Liver (tissue), 9 donors: ENCODE measurements around the gene HLA-DQB1. TPM values are rescaled to one million over a fixed set of nuclear protein-coding genes. Genes with fewer than 3 reads are reported as not detected.

ENCODE experiments used
- DNase-seq: peaks from one replicate; pipeline ENCODE4 v3.0.0-alpha.2; 2017; ENCODE audit warnings: low spot score
- H3K27ac ChIP-seq, 2 donors: one replicate each; pipeline ENCODE4 v1.7.0; 2013; ENCODE audit warnings: inconsistent platforms in 2 of 2, low read length in 2 of 2, control low read depth in 1 of 2, low read depth in 1 of 2, mild to moderate bottlenecking in 1 of 2
- H3K27me3 ChIP-seq, 4 donors: one replicate each; pipeline versions ENCODE4 v1.6.1 to v1.7.0; 2013; ENCODE audit warnings: low read length in 3 of 4, inconsistent platforms in 1 of 4, mild to moderate bottlenecking in 1 of 4, moderate library complexity in 1 of 4; ENCODE audit not compliant: control insufficient read depth in 4 of 4, insufficient read depth in 4 of 4
- H3K36me3 ChIP-seq, 4 donors: one replicate each; pipeline versions ENCODE4 v1.6.1 to v1.7.0; 2013; ENCODE audit warnings: low read length in 3 of 4, mild to moderate bottlenecking in 3 of 4, low read depth in 1 of 4, moderate library complexity in 1 of 4; ENCODE audit not compliant: control insufficient read depth in 4 of 4, insufficient read depth in 3 of 4
- H3K4me1 ChIP-seq, 4 donors: one replicate each; pipeline versions ENCODE4 v1.6.1 to v1.7.0; 2013; ENCODE audit warnings: low read length in 3 of 4, mild to moderate bottlenecking in 3 of 4, moderate library complexity in 1 of 4; ENCODE audit not compliant: control insufficient read depth in 4 of 4, insufficient read depth in 4 of 4
- H3K4me3 ChIP-seq, 3 donors: one replicate each; pipeline versions ENCODE4 v1.6.1 to v1.7.0; 2013; ENCODE audit warnings: low read length in 3 of 3, control low read depth in 1 of 3, low read depth in 1 of 3, mild to moderate bottlenecking in 1 of 3
- H3K9ac ChIP-seq, 2 donors: one replicate each; pipeline ENCODE4 v1.7.0; 2013; ENCODE audit warnings: low read length in 2 of 2, mild to moderate bottlenecking in 2 of 2, moderate library complexity in 2 of 2, control low read depth in 1 of 2, low read depth in 1 of 2
- H3K9me3 ChIP-seq, 4 donors: one replicate each; pipeline versions ENCODE4 v1.6.1 to v1.7.0; 2013; ENCODE audit warnings: low read length in 3 of 4; ENCODE audit not compliant: control insufficient read depth in 4 of 4
- EGR1 ChIP-seq, 2 donors: IDR thresholded peaks; 2 replicates each; pipeline ENCODE4 v1.6.1; 2016 to 2018; ENCODE audit warnings: antibody characterized with exemption in 2 of 2, low read depth in 2 of 2
- FOXA1 ChIP-seq: IDR thresholded peaks from 2 replicates; pipeline ENCODE4 v1.6.1; 2016; ENCODE audit warnings: antibody characterized with exemption
- FOXA2 ChIP-seq: IDR thresholded peaks from 2 replicates; pipeline ENCODE4 v1.6.1; 2016; ENCODE audit warnings: antibody characterized with exemption
- GABPA ChIP-seq, 2 donors: IDR thresholded peaks in 1 of 2; conservative IDR thresholded peaks in 1 of 2; 2 replicates each; pipeline ENCODE4 v1.6.1; 2016; ENCODE audit warnings: antibody characterized with exemption in 2 of 2, mild to moderate bottlenecking in 1 of 2, moderate library complexity in 1 of 2
- HNF4A ChIP-seq, 2 donors: conservative IDR thresholded peaks; 2 replicates each; pipeline ENCODE4 v1.6.1; 2016; ENCODE audit warnings: antibody characterized with exemption in 2 of 2, mild to moderate bottlenecking in 2 of 2
- HNF4G ChIP-seq: IDR thresholded peaks from 2 replicates; pipeline ENCODE4 v1.6.1; 2016; ENCODE audit warnings: antibody characterized with exemption
- JUND ChIP-seq, 2 donors: IDR thresholded peaks; 2 replicates each; pipeline ENCODE4 v1.6.1; 2016; ENCODE audit warnings: antibody characterized with exemption in 2 of 2
- MAX ChIP-seq: IDR thresholded peaks from 2 replicates; pipeline ENCODE4 v1.6.1; 2016; ENCODE audit warnings: antibody characterized with exemption
- NR2F2 ChIP-seq: IDR thresholded peaks from 2 replicates; pipeline ENCODE4 v1.6.1; 2016; ENCODE audit warnings: antibody characterized with exemption
- RAD21 ChIP-seq, 2 donors: IDR thresholded peaks; 2 replicates each; pipeline ENCODE4 v1.6.1; 2016; ENCODE audit warnings: antibody characterized with exemption in 2 of 2, mild to moderate bottlenecking in 2 of 2
- RXRA ChIP-seq, 2 donors: IDR thresholded peaks; 2 replicates each; pipeline ENCODE4 v1.6.1; 2017 to 2018; ENCODE audit warnings: antibody characterized with exemption in 2 of 2, mild to moderate bottlenecking in 1 of 2
- SP1 ChIP-seq: IDR thresholded peaks from 2 replicates; pipeline ENCODE4 v1.6.1; 2018; ENCODE audit warnings: antibody characterized with exemption, mild to moderate bottlenecking
- TAF1 ChIP-seq: conservative IDR thresholded peaks from 2 replicates; pipeline ENCODE4 v1.6.1; 2016; ENCODE audit warnings: antibody characterized with exemption, mild to moderate bottlenecking
- YY1 ChIP-seq: IDR thresholded peaks from 2 replicates; pipeline ENCODE4 v1.6.1; 2016; ENCODE audit warnings: antibody characterized with exemption, mild to moderate bottlenecking
- ZBTB33 ChIP-seq: IDR thresholded peaks from 2 replicates; pipeline ENCODE4 v1.6.1; 2016; ENCODE audit warnings: antibody characterized with exemption
- WGBS: extraction: QIAGEN DNeasy Blood & Tissue Kit; methylation state at CpG from one replicate; pipeline ENCODE4 v1.1.7; 2013; 5-methylcytosine and 5-hydroxymethylcytosine counted together
- polyA plus RNA-seq, 2 donors: library from polyadenylated mRNA; stranded (reverse) in 1 of 2; unstranded in 1 of 2; fragments of 200-250 nt in 1 of 2; fragments of >200 nt in 1 of 2; fragmentation: Nextera tagmentation in 1 of 2; extraction: Ambion mirVana in 1 of 2; gene quantifications; one replicate each; pipeline versions ENCODE4 v1.2.1 to v1.2.3, GENCODE V29; 2013 to 2015
- total RNA-seq, 2 donors: library from RNA; depleted of rRNA; stranded (reverse); fragments of >200 nt; gene quantifications; one replicate each; pipeline ENCODE4 v1.2.3, GENCODE V29; 2014
- TF ChIP-seq, protein P1 (sequence below): IDR thresholded peaks from 2 replicates; pipeline ENCODE4 v1.6.1; 2016; ENCODE audit warnings: antibody characterized with exemption
- TF ChIP-seq, protein P2 (sequence below): IDR thresholded peaks from 2 replicates; pipeline ENCODE4 v1.6.1; 2016; ENCODE audit warnings: antibody characterized with exemption, mild to moderate bottlenecking
- donor health status: healthy.
- donor health status: healthy.
- donor health status: healthy.
- donor health status: healthy.
- donor health status: healthy.

Gene HLA-DQB1
- total and polyA plus RNA-seq, 4 donors, result 1.9 to 12.4 (median 7.3) TPM

- TF ChIP-seq ZBTB33, result no peak
- TF ChIP-seq JUND (IDR thresholded peaks at IDR 0.05), result no peak
- TF ChIP-seq, protein P1, sequence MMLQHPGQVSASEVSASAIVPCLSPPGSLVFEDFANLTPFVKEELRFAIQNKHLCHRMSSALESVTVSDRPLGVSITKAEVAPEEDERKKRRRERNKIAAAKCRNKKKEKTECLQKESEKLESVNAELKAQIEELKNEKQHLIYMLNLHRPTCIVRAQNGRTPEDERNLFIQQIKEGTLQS, result no peak
- TF ChIP-seq NR2F2, result no peak
- TF ChIP-seq HNF4G, result no peak
- TF ChIP-seq MAX, result no peak
- TF ChIP-seq EGR1 (IDR thresholded peaks at IDR 0.05; ENCODE audit: low read depth in 2 of 2), result no peak
- no peak for TF ChIP-seq RXRA (IDR thresholded peaks at IDR 0.05)
- TF ChIP-seq YY1, result no peak
- TF ChIP-seq HNF4A (conservative IDR thresholded peaks at IDR 0.05), result no peak
- TF ChIP-seq SP1, result no peak
- no peak for TF ChIP-seq FOXA1
- no peak for TF ChIP-seq TAF1
- no peak for TF ChIP-seq FOXA2
These were observed 27.8 kb downstream of the HLA-DQB1 start (continued) for GRCh38 chr6:32638532-32639219.

- H3K4me3 ChIP-seq, result no peak overlapping the region
These were observed 28.6 kb downstream of the HLA-DQB1 start for GRCh38 chr6:32637883-32638282.

More at GRCh38 chr6:32637883-32638282, 28.6 kb downstream of the HLA-DQB1 start:
- Histone ChIP-seq H3K9ac (no peak overlapping the region), H3K36me3 (no peaks in the 10 kb centered on the region), H3K27me3 (no peaks in the 10 kb centered on the region), H3K9me3 (no peaks in the 10 kb centered on the region), H3K4me1 (no peaks in the 10 kb centered on the region), H3K27ac (no peak overlapping the region)
- 82% methylated on average over 3 of the region's 3 CpGs for WGBS
- TF ChIP-seq YY1, result no peak
- TF ChIP-seq MAX, result no peak
- TF ChIP-seq, protein P2, sequence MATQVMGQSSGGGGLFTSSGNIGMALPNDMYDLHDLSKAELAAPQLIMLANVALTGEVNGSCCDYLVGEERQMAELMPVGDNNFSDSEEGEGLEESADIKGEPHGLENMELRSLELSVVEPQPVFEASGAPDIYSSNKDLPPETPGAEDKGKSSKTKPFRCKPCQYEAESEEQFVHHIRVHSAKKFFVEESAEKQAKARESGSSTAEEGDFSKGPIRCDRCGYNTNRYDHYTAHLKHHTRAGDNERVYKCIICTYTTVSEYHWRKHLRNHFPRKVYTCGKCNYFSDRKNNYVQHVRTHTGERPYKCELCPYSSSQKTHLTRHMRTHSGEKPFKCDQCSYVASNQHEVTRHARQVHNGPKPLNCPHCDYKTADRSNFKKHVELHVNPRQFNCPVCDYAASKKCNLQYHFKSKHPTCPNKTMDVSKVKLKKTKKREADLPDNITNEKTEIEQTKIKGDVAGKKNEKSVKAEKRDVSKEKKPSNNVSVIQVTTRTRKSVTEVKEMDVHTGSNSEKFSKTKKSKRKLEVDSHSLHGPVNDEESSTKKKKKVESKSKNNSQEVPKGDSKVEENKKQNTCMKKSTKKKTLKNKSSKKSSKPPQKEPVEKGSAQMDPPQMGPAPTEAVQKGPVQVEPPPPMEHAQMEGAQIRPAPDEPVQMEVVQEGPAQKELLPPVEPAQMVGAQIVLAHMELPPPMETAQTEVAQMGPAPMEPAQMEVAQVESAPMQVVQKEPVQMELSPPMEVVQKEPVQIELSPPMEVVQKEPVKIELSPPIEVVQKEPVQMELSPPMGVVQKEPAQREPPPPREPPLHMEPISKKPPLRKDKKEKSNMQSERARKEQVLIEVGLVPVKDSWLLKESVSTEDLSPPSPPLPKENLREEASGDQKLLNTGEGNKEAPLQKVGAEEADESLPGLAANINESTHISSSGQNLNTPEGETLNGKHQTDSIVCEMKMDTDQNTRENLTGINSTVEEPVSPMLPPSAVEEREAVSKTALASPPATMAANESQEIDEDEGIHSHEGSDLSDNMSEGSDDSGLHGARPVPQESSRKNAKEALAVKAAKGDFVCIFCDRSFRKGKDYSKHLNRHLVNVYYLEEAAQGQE, result no peak
- no peak for TF ChIP-seq HNF4A (conservative IDR thresholded peaks at IDR 0.05)
- TF ChIP-seq GABPA (IDR thresholded peaks at IDR 0.05 in 1 of 2, conservative IDR thresholded peaks at IDR 0.05 in 1 of 2), result no peak
- TF ChIP-seq NR2F2, result no peak
- TF ChIP-seq RAD21 (IDR thresholded peaks at IDR 0.05), result no peak
- no peak for DNase-seq
